Hematopoietic multipotent progenitor cell treated with erythropoietin and hydrocortisone succinate and interleukin-3 and kit ligand, for 17 days (in vitro differentiated cells): ENCODE measurements around the gene CMIP.

Source experiments
- DNase-seq: peaks from one replicate; pipeline ENCODE4 v3.0.0-alpha.2; 2015; ENCODE audit warnings: low spot score

The CMIP gene

DNA sequence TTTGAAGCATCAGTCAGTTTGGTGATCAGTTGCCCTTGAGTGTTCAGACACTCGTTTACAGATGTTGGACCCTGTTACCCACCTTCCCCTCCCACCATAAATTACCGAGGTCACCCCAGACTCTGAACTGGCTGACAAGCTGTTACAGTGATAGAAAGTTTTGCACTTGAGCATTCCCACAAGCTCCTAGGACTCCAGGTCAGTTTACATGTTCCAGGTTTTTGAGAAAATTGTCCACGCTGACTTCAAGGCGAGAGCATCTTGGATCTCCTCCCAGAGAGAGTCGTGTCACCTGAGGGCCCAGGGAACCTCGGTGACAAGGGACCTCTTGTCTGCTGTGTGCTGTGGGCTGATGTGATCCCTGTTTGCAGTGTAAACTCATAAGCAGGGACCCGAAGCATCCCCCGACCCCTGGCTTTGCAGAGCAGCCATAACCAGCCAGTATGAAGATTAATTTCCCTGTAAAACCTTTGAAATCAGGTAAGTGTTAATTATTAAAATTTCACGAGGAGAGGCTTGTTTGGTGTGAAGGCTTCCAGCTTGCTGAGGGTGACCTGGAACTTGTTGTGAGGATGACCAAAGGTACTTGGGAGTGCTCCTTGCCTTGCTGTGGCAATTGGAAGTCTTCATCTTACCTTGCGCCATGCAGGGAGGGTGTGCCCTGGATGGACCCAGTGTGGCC lies 91.2 kb downstream of the CMIP start:
- DNase-seq, result no peak

DNA sequence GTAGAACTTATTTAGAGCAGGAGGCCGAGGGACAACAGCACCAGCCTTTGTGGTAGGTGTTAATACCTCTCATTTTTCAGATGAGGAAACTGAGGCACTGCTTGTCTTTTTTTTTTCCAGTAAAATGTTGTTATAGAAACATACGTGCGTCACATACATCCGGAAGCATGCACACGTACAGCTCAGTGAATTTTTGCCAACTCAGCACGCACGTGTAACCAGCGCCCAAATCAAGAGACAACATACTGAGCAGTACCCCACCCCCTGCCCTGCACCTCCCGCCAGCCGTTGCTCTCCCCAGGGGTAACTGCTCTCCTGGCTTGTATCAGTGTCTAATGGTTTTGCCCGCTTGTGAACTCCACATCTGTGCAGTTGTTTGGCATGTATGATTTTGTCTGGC lies 92.0 kb downstream of the CMIP start:
- no peak for DNase-seq

DNA sequence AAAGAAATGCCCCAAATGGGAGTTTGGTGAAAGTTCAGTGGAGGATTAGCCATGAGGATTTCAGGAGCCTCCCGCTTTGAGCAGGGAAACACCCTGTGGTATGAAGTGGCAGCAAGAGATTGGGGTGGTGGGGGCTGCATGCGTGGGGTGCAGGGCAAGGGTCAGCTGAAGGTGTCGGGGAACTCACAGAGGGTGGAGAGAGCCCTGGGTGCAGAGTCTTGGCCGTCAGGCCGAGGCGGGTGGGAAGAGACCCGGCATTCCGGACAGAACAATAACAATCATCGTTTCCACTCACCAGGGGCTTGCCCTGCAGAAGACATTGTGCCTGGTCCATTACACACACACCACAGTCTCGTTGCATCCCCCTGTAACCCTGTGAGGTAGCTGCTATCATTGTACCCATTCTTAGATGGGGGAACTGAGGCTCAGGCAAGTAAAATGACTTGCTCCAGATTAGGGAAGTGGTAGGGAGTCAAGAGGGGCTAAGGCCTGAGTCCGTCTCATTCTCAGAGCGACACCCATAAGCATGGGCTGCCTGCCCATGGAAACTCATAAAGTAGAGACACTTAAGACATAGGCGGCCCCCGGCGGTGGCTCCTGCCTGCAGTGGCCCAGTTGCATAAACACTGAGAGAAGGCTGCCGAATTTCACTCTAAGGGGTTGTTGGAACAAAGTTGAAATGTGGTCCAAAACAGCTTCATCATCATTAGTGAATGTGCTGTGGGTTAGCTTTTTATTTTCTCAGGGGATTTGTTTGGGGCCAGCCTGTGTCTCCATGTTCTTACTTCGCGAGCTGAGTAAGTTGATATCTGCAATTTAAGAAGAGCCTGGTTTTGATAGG lies 93.3 kb downstream of the CMIP start:
- DNase-seq, result no peak

DNA sequence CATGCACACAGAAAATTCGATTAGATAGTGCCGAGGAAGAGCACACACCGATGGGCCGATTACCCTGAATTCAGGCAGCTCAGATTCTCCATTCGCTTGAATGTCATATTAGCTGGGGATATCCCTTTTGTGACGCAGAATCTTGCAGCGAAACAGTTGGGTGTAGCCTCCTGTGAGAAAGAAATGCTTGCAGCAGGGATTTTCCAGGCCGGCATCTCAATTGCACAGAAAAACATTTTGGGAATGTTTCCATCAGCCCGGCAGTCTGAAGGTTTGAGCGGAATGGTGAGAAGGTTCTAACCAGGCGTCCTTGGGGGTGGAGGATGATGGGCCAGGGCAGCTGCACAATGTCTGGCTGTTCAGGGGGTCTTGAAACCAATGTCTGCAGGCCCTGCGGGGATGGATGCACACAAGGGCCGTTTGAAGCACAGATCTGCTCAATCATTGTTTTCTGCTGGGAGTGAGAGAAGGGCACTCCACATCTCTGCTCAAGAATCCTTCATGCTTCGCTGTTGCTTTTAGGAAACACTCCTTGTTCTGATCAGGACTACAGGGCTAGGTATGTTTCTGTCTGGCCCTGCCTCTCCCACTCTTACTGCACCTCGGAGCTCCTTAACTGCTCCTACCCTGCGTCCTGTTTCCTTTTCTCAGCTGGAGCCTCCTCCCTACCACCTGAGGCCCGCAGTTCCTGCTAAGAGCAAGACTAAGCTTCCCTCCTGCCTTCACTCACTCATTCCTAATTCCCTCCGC lies 94.6 kb downstream of the CMIP start:
- DNase-seq, result no peak

DNA sequence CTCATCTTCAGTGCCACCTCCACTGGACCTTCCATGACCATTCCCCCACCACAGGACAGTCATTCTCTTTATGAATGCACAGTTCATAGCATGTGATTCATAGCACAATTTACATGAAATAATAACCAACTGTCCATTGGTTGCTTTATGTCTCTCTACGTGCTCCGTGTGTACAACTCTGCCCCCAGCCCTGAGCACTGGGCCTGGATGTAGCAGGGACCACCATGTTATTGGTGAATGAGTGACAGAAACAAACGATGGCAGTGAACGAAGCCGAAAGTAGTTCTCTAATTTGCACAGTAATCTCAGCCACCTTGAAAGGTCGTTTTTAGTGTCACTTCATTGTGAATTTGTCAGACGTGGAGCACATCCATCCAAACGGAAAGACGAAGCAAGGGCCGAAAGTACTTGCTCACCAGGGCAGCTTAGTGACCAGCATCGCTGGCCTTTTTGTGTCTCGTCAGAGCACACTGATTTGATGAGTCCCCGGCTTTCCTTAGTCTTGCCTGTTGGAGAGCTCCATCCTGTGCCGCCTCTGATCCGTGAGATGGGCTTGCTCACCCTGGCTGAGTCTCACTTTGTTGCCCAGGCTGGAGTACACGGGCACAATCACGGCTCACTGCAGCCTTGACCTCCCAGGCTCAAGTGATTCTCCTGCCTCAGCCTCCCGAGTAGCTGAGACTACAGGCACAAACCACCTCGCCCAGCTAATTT lies 95.3 kb downstream of the CMIP start:
- DNase-seq, result no peak

DNA sequence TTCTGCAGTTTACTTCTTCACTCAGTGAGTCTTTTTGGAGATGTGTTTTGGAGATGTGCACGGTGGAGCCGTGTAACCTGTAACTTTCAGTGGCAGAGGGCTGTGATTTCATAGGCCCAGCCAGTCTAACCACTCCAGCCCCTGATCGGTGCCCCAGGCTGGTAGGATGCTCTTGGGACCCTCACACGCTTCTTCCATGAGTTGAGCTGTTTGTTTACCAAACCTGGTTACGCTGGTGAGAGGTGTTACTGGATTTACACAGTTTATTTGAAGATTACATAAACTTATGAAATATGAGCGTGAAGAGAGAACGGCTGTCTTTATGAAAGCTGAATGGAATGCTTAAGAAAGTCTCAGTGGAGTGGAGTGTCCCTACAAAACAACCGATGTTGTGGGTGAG lies 96.7 kb downstream of the CMIP start:
- DNase-seq, result no peak

DNA sequence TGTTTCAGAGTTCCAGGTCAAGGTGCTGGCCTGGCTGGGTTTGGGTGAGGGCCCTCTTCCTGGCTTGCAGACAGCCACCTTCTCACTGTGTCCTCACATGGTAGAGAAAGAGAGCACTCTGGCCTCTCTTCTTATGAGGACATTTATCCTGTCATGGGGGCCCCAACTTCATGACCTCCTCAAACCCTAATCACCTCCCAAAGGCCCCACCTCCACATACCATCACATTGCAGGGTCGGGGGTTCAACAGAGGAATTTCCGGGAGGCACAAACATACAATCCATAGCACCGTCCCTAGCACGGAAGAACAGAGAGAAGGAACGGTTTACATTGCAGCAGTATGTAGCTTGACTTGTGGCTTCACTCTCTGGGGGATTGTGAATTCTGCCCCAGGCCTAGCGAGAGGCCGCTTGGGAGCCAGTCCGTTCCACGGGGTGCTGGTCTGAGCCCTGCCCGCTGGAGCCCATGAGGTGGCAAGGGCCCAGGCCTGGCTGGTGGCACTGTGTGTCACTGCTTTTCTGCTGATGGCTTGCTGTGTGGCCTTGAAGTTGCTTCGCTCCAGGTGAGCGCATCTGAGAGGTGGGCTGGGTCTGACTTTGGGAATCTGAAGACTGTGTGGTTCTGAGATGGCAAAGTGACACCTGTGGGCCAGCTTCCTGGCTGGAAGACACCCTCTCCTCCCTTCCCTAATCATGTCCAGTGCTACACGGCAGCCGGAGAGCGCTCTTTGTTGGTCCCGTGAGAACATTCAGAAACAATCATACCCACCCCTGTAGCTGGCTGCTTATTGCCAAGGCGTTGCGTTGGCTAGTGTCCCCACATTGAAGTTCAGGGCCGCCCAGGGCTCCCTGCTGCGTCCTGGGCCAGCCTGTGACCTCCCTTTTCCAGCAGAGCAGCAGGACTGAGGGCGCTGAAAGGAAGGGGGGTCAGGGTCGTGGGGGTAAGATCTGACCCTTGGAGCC lies 98.3 kb downstream of the CMIP start:
- DNase-seq, result no peak

DNA sequence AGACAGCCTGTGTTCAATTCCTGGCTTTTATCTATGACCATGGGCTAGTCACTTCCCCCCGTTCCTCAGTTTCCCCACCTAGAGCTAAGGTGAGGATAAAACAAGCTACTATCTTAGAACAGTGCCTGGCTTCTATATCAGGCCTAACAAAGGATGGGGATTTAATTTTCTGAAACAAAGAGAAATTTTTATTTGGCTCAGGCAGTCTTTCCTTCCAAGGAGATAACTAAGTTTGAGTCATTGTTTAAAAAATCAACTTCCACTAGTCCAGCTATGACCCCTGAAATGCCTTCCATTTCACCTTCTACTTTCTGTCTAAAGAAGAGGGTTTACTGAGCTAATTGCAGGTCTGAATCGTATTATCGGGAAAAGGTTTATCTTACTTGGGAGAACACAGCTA lies 99.0 kb downstream of the CMIP start:
- no peak for DNase-seq

DNA sequence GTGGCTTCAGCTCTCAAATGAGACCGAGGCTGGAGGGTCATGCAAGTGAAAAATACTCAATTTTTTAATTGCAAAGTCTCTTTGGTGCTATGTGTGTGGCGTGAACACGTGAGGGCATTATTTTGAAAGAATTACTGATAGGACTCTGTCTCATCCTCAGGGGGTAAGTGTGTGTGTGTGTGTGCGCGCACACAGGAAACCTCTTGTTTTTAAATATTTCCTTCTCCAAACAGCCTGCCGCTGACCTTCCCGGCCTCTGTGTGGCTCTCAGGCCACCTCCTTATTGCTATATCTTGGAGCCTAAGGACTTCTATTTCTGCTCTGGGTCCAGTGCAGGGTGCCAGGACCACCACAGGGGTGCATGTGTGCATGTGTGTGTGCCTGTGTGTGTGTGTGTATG lies 99.7 kb downstream of the CMIP start:
- DNase-seq, result no peak

DNA sequence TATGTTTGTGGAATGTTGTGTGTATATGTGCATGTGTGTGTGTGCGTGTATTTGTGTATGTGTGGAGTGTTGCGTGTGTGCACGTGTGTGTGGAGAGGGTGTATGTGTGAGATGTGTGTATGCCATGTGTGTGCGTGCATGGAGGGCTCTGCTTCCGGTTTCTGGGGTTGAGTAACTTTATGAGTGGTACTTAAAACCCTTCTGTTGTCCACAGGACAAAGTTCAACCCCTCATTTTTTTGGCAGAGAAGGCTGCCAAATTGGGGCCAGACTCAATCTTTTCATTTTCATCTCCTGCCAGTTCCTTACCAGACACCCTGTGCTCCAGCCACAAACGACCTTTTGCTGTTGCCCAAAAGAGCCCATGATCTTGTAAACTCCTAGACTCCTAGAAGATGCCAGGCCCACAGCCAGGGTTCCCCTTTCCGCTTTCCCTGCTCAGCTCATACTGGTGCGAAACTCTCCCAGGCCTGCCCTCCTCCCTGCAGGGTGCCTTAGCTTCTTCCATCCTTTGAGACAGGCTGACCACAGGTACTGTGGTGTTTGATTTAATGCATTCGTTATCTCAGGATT lies 100.2 kb downstream of the CMIP start:
- DNase-seq, result no peak

DNA sequence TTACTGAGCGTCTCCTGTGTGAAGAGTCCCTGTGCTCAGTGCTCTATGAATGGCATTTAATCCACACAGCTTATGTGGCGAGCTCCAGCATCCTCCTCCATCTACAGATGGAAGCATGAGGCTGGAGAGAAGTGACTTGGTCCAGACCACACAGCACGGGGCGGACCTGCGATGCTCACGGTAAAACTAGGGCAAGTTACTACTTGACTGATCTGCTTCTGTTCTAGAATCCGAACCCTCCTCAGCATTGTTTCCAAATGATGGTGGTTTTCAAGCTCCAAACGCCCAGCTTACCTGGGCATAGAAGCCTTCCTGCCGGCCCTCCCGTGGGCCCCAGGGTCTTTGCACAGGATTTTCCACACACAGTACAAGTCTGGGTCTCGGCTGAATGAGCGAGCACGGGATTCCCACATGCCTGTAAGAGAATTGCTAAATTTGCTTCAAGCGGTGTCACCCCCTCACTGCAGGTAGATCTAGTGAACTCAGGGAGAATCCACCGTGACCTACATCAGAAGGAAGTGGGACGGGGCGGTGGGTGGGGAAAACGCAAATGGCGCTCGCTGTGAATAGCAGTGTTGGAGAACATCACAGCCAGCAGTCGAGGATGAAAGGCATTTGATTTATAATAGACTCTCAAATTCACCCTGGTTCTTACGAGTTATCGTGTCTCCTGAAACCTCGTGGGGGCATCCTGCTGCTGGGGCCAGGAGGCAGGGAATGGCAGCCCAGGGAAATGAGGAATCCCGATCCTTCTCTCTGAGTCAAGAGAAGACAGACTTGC lies 101.1 kb downstream of the CMIP start:
- no peak for DNase-seq

DNA sequence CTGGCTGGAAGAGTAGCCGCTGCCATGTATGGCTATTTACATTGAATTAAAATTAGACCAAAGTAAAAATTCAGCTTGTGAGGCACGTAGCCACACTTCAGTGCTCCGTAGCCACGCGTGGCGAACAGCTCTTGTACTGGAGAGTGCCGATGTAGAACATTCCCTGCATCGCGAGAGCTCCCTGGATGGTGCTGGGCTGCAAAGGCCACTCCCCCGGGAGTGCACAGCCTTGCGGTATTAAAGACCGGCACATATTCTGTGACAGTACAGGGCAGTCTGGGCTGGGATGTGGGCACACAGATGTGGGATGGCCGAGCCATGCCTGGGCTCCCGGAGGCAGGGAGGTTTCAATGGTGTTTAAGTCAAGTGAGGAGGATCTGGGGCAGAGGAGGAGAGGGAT lies 102.2 kb downstream of the CMIP start:
- no peak for DNase-seq

DNA sequence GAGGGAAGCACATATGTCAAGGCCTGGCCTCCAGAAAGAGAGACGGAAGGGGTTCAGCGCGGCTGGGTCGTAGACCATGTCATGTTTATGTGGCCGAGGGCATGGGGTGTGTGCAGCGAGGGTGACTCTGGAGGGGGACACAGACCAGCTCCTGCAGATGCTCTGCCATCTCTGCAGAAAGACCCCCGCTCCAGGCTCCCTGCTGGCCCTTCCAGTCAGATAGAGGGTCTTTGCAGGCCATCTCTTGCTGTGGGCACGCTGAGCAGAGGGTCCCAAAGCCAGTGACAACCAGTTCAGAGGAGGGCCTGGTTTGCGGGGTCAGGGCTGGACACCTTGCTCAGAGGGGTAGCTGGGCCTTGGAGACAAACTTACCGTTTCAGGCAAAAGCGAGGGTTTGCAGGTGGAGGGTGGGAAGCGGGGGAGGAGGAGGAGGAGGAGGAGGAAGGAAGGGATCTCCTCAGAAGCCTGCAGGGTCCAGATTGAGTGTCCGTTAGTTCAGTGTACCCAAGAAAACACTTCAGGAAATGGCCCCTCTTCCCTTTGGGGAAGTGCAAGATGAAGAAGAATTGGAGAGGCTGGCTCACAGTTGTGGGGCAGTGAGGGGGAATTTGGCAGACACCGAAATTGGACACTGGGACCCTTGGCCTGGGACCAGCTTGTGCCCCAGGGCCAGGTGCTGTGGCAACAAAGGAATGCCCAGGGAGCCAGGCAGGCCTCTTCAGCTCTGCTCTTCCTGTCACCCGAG lies 102.8 kb downstream of the CMIP start:
- DNase-seq, result no peak

DNA sequence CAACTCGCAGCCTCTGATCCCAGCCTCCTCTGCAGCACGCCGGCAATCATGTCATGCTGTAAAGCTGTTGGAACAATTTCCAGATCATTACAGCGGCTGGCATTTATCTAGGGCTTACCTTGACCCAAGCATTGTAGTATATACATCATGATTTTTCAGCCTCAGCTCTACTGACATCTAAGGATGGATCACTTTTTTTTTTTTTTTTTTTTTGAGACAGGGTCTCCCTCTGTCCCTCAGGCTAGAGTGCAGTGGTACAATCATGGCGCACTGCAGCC lies 103.3 kb downstream of the CMIP start:
- DNase-seq, result no peak

DNA sequence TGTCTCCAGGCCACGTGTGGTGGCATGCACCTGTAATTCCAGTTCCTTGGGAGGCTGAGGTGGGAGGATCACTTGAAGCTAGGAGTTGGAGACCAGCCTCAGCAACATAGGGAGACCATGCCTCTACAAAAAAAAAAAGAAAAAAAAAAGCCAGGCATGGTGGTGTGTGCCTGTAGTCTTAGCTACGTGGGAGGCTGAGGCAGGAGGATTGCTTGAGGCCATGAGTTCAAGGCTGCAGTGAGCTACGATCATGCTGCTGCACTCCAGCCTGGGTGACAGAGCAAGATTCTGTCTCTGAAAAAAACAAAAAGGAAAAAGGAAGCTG lies 103.9 kb downstream of the CMIP start:
- DNase-seq, result no peak

DNA sequence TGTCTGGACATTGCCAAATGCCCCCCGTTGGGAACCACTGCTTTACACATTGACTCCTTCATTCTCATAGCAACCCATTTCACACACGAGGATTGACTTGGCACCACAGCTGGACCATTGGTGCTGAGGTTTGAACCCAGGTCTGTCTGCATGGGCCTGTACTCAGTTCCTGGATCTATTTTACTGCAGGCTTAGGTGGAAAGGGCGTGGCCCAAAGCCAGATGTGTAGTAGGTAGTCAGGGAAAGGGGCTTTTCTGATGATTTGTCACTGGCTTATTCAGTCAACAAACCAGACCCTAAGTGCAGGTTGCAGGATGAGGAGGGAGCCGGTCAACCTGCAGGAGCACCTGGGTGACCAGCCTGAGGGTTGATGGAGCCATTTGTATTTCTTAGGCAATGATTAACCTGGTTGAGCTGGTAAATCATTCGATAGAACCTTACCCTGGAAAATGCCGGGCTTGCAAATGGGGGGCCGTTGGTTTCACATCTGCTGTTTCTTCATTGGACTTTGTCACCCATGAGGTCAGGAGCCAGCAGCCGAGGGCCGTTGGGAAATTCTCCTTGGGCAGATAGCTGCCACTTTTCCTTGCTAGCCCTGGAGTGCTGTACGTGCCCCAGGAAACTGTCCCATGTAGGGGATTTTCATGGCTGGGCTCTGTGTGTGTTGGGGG lies 104.4 kb downstream of the CMIP start:
- no peak for DNase-seq

DNA sequence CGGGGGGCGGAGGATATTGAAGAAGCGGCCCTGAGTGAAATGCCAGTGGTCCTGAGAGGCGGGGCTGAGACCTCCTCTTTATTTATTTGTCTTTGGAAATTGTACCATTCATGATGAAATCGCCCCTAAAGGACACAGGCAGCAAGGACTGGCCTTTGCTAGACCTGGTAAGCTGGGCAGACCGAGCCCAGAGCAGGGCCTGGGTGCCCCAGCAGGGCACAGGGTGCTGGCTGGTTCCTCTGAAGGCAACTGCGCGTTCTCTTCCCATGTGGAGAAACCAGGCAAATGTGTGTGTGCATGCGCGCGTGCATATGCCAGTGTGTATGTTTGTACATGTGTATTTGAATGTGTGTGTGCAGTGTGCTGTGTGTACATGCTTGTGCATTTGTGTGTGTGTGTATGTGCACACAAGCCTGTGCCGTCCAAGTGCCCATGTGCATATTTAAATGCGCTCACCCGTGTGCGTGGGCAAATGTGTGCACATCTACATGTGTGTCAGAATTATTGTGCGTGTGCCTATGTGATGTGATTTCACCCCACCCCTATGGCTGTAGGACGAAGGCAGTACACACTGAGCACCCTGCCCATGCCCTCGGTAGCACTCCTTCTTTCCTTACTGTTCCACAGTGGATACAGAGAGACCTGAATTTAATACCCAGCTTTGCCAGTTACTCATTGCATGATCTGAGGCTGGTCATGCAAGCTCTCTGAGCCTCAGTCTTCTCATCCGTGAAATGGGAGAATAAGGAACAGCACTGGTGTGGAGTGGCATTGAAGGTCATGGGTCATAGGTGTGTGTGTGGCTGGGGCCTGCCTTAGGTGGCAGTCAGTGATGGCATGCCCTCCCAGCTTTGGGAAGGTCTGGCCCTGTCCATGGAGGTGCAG lies 105.2 kb downstream of the CMIP start:
- no peak for DNase-seq

DNA sequence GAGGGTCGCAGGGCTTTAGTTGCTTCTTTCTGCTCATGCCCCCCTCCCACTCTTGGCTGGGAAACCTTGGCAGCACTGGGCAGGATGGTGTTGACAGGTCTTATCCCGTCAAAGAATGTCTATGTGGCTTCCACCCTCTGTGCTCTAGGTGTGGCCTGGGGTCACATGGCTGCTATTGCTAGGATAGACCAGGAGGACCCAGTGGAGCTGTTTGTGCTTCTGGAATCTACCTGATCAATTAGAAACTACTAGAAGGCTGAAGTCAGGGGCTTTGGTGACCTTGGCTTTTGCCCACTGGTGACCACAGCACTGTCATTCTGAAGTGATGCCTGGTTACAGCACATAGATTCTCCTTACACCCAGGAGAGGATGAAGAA lies 105.8 kb downstream of the CMIP start:
- no peak for DNase-seq
